H1 (cell line): ENCODE data around the gene PCDH18. TPM values are rescaled to one million over a fixed set of nuclear protein-coding genes. Genes with fewer than 3 reads are reported as not detected.

Experiments used
- CTCF ChIA-PET: fragments of 300-600 bp; sonication (Branson Sonifier 250); formaldehyde crosslinking; loops from one replicate; lab custom pipeline; 2021; ENCODE audit not compliant: partially characterized antibody; lab: Charles Lee
- POLR2A ChIA-PET: fragments of 300-600 bp; sonication (Branson Sonifier 250); formaldehyde crosslinking; loops from one replicate; lab custom pipeline; 2021; ENCODE audit warnings: inconsistent platforms; ENCODE audit not compliant: partially characterized antibody; lab: Charles Lee
- DNase-seq, 2 experiments: peaks; one replicate each; pipeline versions ENCODE4 v3.0.0 to v3.0.0-alpha.2; 2010 to 2022; ENCODE audit warnings: low spot score in 2 of 2, low read depth in 1 of 2, mixed read lengths in 1 of 2
- FAIRE-seq: peaks from 2 replicates; lab custom pipeline; 2011; peaks lifted over from hg19 to GRCh38; lab: Jason Lieb, UNC
- H2AFZ ChIP-seq: 2 replicates; pipeline ENCODE4 v1.8.1; 2012; ENCODE audit warnings: low read length, inconsistent platforms
- H2AK5ac ChIP-seq: 2 replicates; pipeline ENCODE4 v1.6.1; 2013; ENCODE audit warnings: low read depth, low read length
- H2BK120ac ChIP-seq: replicated peaks from 2 replicates; pipeline ENCODE3; 2013; ENCODE audit warnings: low read depth, low read length, inconsistent platforms
- H2BK12ac ChIP-seq: 2 replicates; pipeline ENCODE4 v1.6.1; 2013; ENCODE audit warnings: low read depth, low read length
- H2BK15ac ChIP-seq: 2 replicates; pipeline ENCODE4 v1.6.1; 2013; ENCODE audit warnings: low read length
- H2BK20ac ChIP-seq: 2 replicates; pipeline ENCODE4 v1.6.1; 2013; ENCODE audit warnings: low read length
- H2BK5ac ChIP-seq: 2 replicates; pipeline ENCODE4 v1.6.1; 2013; ENCODE audit warnings: low read depth, low read length
- H3K14ac ChIP-seq: 2 replicates; pipeline ENCODE4 v1.6.1; 2013; ENCODE audit warnings: inconsistent platforms; ENCODE audit not compliant: insufficient read length
- H3K18ac ChIP-seq: 2 replicates; pipeline ENCODE4 v1.6.1; 2013; ENCODE audit warnings: low read length; ENCODE audit errors: extremely low read depth
- H3K23ac ChIP-seq: 2 replicates; pipeline ENCODE4 v1.6.1; 2013; ENCODE audit warnings: inconsistent platforms; ENCODE audit not compliant: insufficient read length
- H3K23me2 ChIP-seq: 2 replicates; pipeline ENCODE4 v1.6.1; 2013; ENCODE audit warnings: low read depth, low read length
- H3K27ac ChIP-seq: 2 replicates; pipeline ENCODE4 v1.6.1; 2011; ENCODE audit warnings: low read depth, low read length, inconsistent platforms
- H3K27me3 ChIP-seq, 4 experiments: replicated peaks in 1 of 4; 1 replicate in 1 of 4; 2 replicates in 3 of 4; pipeline versions ENCODE4 v1.6.1 to v1.8.1; 2011 to 2013; ENCODE audit warnings: low read length in 3 of 4, mild to moderate bottlenecking in 3 of 4, inconsistent platforms in 2 of 4, mixed read lengths in 2 of 4, moderate library complexity in 1 of 4; ENCODE audit not compliant: control insufficient read depth in 3 of 4, insufficient read depth in 3 of 4; ENCODE audit errors: extremely low read depth in 1 of 4
- H3K36me3 ChIP-seq, 4 experiments: 2 replicates each; pipeline versions ENCODE4 v1.6.1 to v1.8.1; 2011 to 2013; ENCODE audit warnings: mild to moderate bottlenecking in 4 of 4, low read length in 3 of 4, moderate library complexity in 2 of 4, control low read depth in 1 of 4, inconsistent platforms in 1 of 4; ENCODE audit not compliant: insufficient read depth in 4 of 4, control insufficient read depth in 2 of 4
- H3K4ac ChIP-seq: replicated peaks from 2 replicates; pipeline ENCODE3; 2013; ENCODE audit warnings: low read length, low read depth, mixed read lengths, inconsistent platforms; ENCODE audit not compliant: insufficient read length
- H3K4me1 ChIP-seq, 4 experiments: replicated peaks in 1 of 4; 1 replicate in 1 of 4; 2 replicates in 3 of 4; pipeline versions ENCODE4 v1.6.1 to v1.8.1; 2011 to 2013; ENCODE audit warnings: low read length in 3 of 4, inconsistent platforms in 2 of 4, mixed read lengths in 1 of 4; ENCODE audit not compliant: insufficient read depth in 4 of 4, control insufficient read depth in 3 of 4
- H3K4me2 ChIP-seq, 2 experiments: 2 replicates each; pipeline versions ENCODE4 v1.6.1 to v1.8.1; 2011 to 2013; ENCODE audit warnings: low read depth in 2 of 2, low read length in 2 of 2, control low read depth in 1 of 2, inconsistent platforms in 1 of 2, mild to moderate bottlenecking in 1 of 2; ENCODE audit not compliant: insufficient read depth in 1 of 2
- H3K4me3 ChIP-seq, 4 experiments: fragments of 200-600, 300-600 bp in 1 of 4; sonication (generic), shearing (Covaris generic), sonication (Bioruptor Twin) in 1 of 4; 2 replicates each; pipeline versions ENCODE4 v1.5.1 to v1.8.1; 2011 to 2016; ENCODE audit warnings: low read length in 4 of 4, low read depth in 3 of 4, control low read depth in 2 of 4, inconsistent platforms in 2 of 4, mild to moderate bottlenecking in 2 of 4, mixed read lengths in 1 of 4, moderate library complexity in 1 of 4; ENCODE audit not compliant: insufficient read depth in 2 of 4; ENCODE audit errors: extremely low read depth in 1 of 4
- H3K56ac ChIP-seq: replicated peaks from 2 replicates; pipeline ENCODE3; 2013; ENCODE audit warnings: low read depth, mild to moderate bottlenecking, mixed read lengths, low read length, inconsistent platforms; ENCODE audit not compliant: insufficient read length
- H3K79me1 ChIP-seq: 2 replicates; pipeline ENCODE4 v1.6.1; 2013; ENCODE audit warnings: low read depth, low read length, control low read depth
- H3K79me2 ChIP-seq, 2 experiments: 2 replicates each; pipeline versions ENCODE4 v1.6.1 to v1.8.1; 2012 to 2013; ENCODE audit warnings: low read length in 2 of 2, mild to moderate bottlenecking in 2 of 2, inconsistent platforms in 1 of 2; ENCODE audit not compliant: insufficient read depth in 2 of 2, control insufficient read depth in 1 of 2
- H3K9ac ChIP-seq, 4 experiments: replicated peaks in 1 of 4; 1 replicate in 1 of 4; 2 replicates in 3 of 4; pipeline versions ENCODE4 v1.6.1 to v1.8.1; 2011 to 2013; ENCODE audit warnings: low read depth in 3 of 4, low read length in 3 of 4, control low read depth in 2 of 4, mild to moderate bottlenecking in 2 of 4, moderate library complexity in 2 of 4, inconsistent platforms in 1 of 4; ENCODE audit errors: extremely low read depth in 1 of 4
- H3K9me3 ChIP-seq, 2 experiments: 2 replicates each; pipeline versions ENCODE4 v1.6.1 to v1.8.1; 2012 to 2013; ENCODE audit warnings: mild to moderate bottlenecking in 2 of 2, moderate library complexity in 2 of 2, control low read depth in 1 of 2, inconsistent platforms in 1 of 2, low read depth in 1 of 2, low read length in 1 of 2, mixed read lengths in 1 of 2; ENCODE audit not compliant: insufficient read depth in 2 of 2
- H4K20me1 ChIP-seq, 2 experiments: replicated peaks in 1 of 2; 2 replicates each; pipeline versions ENCODE3 to v1.8.1; 2011 to 2013; ENCODE audit warnings: inconsistent platforms in 2 of 2, low read length in 2 of 2, mild to moderate bottlenecking in 1 of 2; ENCODE audit not compliant: insufficient read depth in 2 of 2, control insufficient read depth in 1 of 2
- H4K5ac ChIP-seq: 2 replicates; pipeline ENCODE4 v1.6.1; 2013; ENCODE audit warnings: low read length, low read depth, mixed read lengths, inconsistent platforms; ENCODE audit not compliant: insufficient read length
- H4K8ac ChIP-seq: 2 replicates; pipeline ENCODE4 v1.8.0; 2013; ENCODE audit warnings: mild to moderate bottlenecking, moderate library complexity, low read length, inconsistent platforms; ENCODE audit not compliant: insufficient read depth; ENCODE audit errors: extremely low read depth
- H4K91ac ChIP-seq: replicated peaks from 2 replicates; pipeline ENCODE3; 2013; ENCODE audit warnings: low read length, mixed read lengths, inconsistent platforms; ENCODE audit not compliant: insufficient read length
- CBX8 ChIP-seq: fragments of 300-800, 300-1000 bp; sonication (generic); IDR thresholded peaks from 2 replicates; pipeline ENCODE4 v1.7.1; 2016; ENCODE audit warnings: low read depth, low read length, borderline replicate concordance
- GTF2F1 ChIP-seq: IDR thresholded peaks from 2 replicates; pipeline ENCODE4 v1.6.1; 2012; ENCODE audit warnings: low read depth, low read length, improper control_type of control experiment, borderline replicate concordance
- HDAC2 ChIP-seq, 2 experiments: fragments of 300-600 bp in 1 of 2; sonication (generic) in 1 of 2; IDR thresholded peaks; 2 replicates each; pipeline ENCODE4 v1.6.1; 2011 to 2012; ENCODE audit warnings: low read depth in 2 of 2, low read length in 2 of 2, mild to moderate bottlenecking in 2 of 2, moderate library complexity in 2 of 2, borderline replicate concordance in 1 of 2, inconsistent platforms in 1 of 2
- JUND ChIP-seq: IDR thresholded peaks from 2 replicates; pipeline ENCODE4 v1.6.1; 2011; ENCODE audit warnings: mild to moderate bottlenecking, improper control_type of control experiment, low read length
- KDM5A ChIP-seq: fragments of 200-600 bp; IDR thresholded peaks from 2 replicates; pipeline ENCODE4 v1.7.1; 2012; ENCODE audit warnings: mild to moderate bottlenecking, low read length, inconsistent platforms, mixed read lengths
- NANOG ChIP-seq: IDR thresholded peaks from 2 replicates; pipeline ENCODE4 v1.6.1; 2011; ENCODE audit warnings: low read length, low read depth, mild to moderate bottlenecking, inconsistent platforms; ENCODE audit not compliant: insufficient read depth, poor library complexity, severe bottlenecking
- NRF1 ChIP-seq: IDR thresholded peaks from 2 replicates; pipeline ENCODE4 v1.6.1; 2011; ENCODE audit warnings: mild to moderate bottlenecking, low read depth, low read length, improper control_type of control experiment
- SIRT6 ChIP-seq: IDR thresholded peaks from one replicate; pipeline ENCODE4 v1.7.1; 2012; ENCODE audit warnings: low read length, inconsistent platforms
- TEAD4 ChIP-seq: IDR thresholded peaks from 2 replicates; pipeline ENCODE4 v1.6.1; 2012; ENCODE audit warnings: low read depth, low read length, inconsistent platforms, mixed read lengths
- USF2 ChIP-seq: IDR thresholded peaks from 2 replicates; pipeline ENCODE4 v1.6.1; 2011; ENCODE audit warnings: low read length, improper control_type of control experiment
- polyA plus RNA-seq, 7 experiments: library from polyadenylated mRNA; depleted of rRNA in 3 of 7; stranded (reverse) in 5 of 7; unstranded in 2 of 7; fragments of >200 nt in 5 of 7; fragments of 200-250 nt in 2 of 7; gene quantifications; 1 replicate in 5 of 7; 2 replicates in 1 of 7; 4 replicates in 1 of 7; pipeline versions ENCODE4 v1.2.1 to v1.2.3, GENCODE V29; 2011 to 2013; ENCODE audit warnings: missing spikeins in 2 of 7, mixed read lengths in 2 of 7
- total RNA-seq: library from RNA; stranded (reverse); fragmentation: NEBNext Ultra II Directional; extraction: Animal tissue kit (Norgen Biotek cat#: 25700); gene quantifications from 2 replicates; pipeline ENCODE4 v1.2.1, GENCODE V29; 2021
- TF ChIP-seq, protein P1 (sequence below): IDR thresholded peaks from 2 replicates; pipeline ENCODE4 v1.6.1; 2011; ENCODE audit warnings: low read depth, mild to moderate bottlenecking, low read length; ENCODE audit not compliant: insufficient read depth

The PCDH18 gene
- total and polyA plus RNA-seq, 2 of the 8 experiments (the other 6 are each of a cell fraction or from before 2014, with no cell fraction given), result 28.8 to 41.8 TPM

DNA sequence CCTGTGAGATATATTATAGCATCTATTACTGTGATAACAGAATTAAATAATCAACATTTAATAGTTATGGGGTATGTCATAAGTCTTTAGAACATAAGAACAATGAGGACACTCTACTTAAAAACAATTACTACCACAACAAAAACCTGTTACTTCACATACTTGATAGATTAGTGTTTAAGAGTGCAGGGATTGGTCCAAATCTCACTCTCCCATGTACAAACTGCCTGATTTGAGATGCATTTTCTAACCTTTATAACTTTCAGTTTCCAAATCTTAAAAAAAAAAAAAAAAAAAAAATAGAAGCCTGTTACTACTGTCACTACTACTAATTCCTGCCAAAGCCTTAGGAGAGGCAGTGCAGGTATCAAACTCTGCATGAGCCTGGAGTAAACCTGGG, 5.6 kb downstream of the PCDH18 start:
- H3K4me2 ChIP-seq, result no peak overlapping the region
- H3K23me2 ChIP-seq, result no peaks in the 10 kb centered on the region
- no peak overlapping the region for H4K8ac ChIP-seq
- H3K36me3 ChIP-seq, result peaks cover 0 to 87% (median 44%) of the 10 kb centered on the region in 4 experiments; a peak in 6 of 8 replicates
- no peak overlapping the region for H4K5ac ChIP-seq
- POLR2A ChIA-PET, result no interaction called here
- H3K79me2 ChIP-seq, result peaks cover 13 to 61% of the 10 kb centered on the region in 2 experiments; a peak in 3 of 4 replicates
- no peak overlapping the region for H3K4ac ChIP-seq
- H3K14ac ChIP-seq, result no peak overlapping the region
- no peaks in the 10 kb centered on the region for H3K9me3 ChIP-seq
- peaks cover 2% of the 10 kb centered on the region; the same call in 1 of the 2 replicates for H3K79me1 ChIP-seq
- H2BK120ac ChIP-seq, result no peak overlapping the region
- H3K27me3 ChIP-seq, result no peaks in the 10 kb centered on the region
- H3K4me1 ChIP-seq, result peaks cover 0 to 12% (median 6%) of the 10 kb centered on the region in 4 experiments; a peak in 4 of 7 replicates
- H2BK20ac ChIP-seq, result no peak overlapping the region
- no peak for FAIRE-seq
- no peak overlapping the region for H3K23ac ChIP-seq
- DNase-seq, result no peak
- H3K56ac ChIP-seq, result no peak overlapping the region
- no peak overlapping the region for H2AFZ ChIP-seq
- H4K20me1 ChIP-seq, result peaks cover 6 to 13% of the 10 kb centered on the region in 2 experiments
- H4K91ac ChIP-seq, result no peak overlapping the region
- no peak overlapping the region for H3K18ac ChIP-seq
- H2BK5ac ChIP-seq, result no peak overlapping the region
- no peak overlapping the region for H3K27ac ChIP-seq
- no peak overlapping the region for H2BK12ac ChIP-seq
- H3K9ac ChIP-seq, result no peak overlapping the region
- H2AK5ac ChIP-seq, result no peak overlapping the region
- TF ChIP-seq USF2 (no peak), GTF2F1 (no peak), TEAD4 (no peak), NANOG (no peak), JUND (no peak), SIRT6 (no peak), HDAC2 (IDR thresholded peaks at IDR 0.05; ENCODE audit: borderline replicate concordance in 1 of 2, low read depth in 2 of 2, low read length in 2 of 2) (no peak), NRF1 (no peak), KDM5A (no peak), CBX8 (no peak)
- TF ChIP-seq, protein P1, sequence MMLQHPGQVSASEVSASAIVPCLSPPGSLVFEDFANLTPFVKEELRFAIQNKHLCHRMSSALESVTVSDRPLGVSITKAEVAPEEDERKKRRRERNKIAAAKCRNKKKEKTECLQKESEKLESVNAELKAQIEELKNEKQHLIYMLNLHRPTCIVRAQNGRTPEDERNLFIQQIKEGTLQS, result no peak
- H3K4me3 ChIP-seq, result no peak overlapping the region
- no peak overlapping the region for H2BK15ac ChIP-seq
- CTCF ChIA-PET, result no interaction called here
